GM19324 (cell line): ENCODE data around the gene ELOVL5.

Experiments
- ATAC-seq: cut with Tn5 transposase; IDR thresholded peaks from one replicate; pipeline ENCODE4 v1.9.1; 2021; ENCODE audit warnings: mild to moderate bottlenecking, moderate library complexity; ENCODE audit not compliant: unreplicated experiment, low FRiP score

The ELOVL5 gene

GRCh38 chr6:53251033-53251672 lies 97.6 kb downstream of the ELOVL5 start:
- no peak for ATAC-seq

GRCh38 chr6:53250176-53251032 lies 98.3 kb downstream of the ELOVL5 start:
- ATAC-seq: no peak

GRCh38 chr6:53246924-53247323 lies 101.8 kb downstream of the ELOVL5 start:
- no peak for ATAC-seq

- ATAC-seq: peak; percentile 84
Measured at GRCh38 chr6:53244958-53245357, 103.8 kb downstream of the ELOVL5 start.

GRCh38 chr6:53244399-53244931 lies 104.3 kb downstream of the ELOVL5 start:
- no peak for ATAC-seq

- ATAC-seq: no peak
Measured at GRCh38 chr6:53241938-53242337, 106.8 kb downstream of the ELOVL5 start.

GRCh38 chr6:53240761-53241160 lies 108.0 kb downstream of the ELOVL5 start:
- no peak for ATAC-seq

- ATAC-seq: no peak
Measured at GRCh38 chr6:53240139-53240538, 108.6 kb downstream of the ELOVL5 start.

GRCh38 chr6:53239526-53239925 lies 109.2 kb downstream of the ELOVL5 start:
- ATAC-seq: peak; percentile 42

- no peak for ATAC-seq
Measured at GRCh38 chr6:53238311-53238710, 110.4 kb downstream of the ELOVL5 start.

- peak; percentile 42 for ATAC-seq
Measured at GRCh38 chr6:53236241-53236640, 112.5 kb downstream of the ELOVL5 start.

GRCh38 chr6:53235508-53235907 lies 113.2 kb downstream of the ELOVL5 start:
- no peak for ATAC-seq

GRCh38 chr6:53233309-53233708 lies 115.4 kb downstream of the ELOVL5 start:
- no peak for ATAC-seq

- ATAC-seq: no peak
Measured at GRCh38 chr6:53230775-53231467, 117.8 kb downstream of the ELOVL5 start.

- no peak for ATAC-seq
Measured at GRCh38 chr6:53227847-53228246, 120.9 kb downstream of the ELOVL5 start.

GRCh38 chr6:53220605-53221004 lies 128.1 kb downstream of the ELOVL5 start:
- ATAC-seq: no peak
